Left hindlimb (tissue), 1 donor: ENCODE results near the gene ARHGEF16.

ENCODE experiments used
- DNase-seq: peaks from one replicate; pipeline ENCODE4 v3.0.0-alpha.2; 2018

Gene ARHGEF16

DNA sequence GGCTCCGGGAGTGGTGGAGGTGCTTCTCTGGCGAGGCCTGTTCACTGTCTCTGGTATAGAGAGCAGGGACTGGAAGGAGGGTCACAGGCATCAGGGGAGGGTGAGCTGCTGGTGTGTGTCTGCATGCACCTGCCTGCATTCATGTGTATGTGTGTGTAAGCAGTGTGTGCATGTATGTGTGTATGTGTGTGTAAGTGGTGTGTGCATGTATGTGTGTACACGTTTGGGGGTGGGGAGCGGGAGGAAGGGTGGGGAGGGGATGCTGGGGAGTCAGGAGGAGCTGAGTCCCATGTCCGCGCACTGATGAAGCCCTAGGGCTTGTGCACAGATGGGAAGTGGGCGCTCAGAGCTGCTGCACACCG is 49.0 kb downstream of the ARHGEF16 start:
- DNase-seq = no peak

DNA sequence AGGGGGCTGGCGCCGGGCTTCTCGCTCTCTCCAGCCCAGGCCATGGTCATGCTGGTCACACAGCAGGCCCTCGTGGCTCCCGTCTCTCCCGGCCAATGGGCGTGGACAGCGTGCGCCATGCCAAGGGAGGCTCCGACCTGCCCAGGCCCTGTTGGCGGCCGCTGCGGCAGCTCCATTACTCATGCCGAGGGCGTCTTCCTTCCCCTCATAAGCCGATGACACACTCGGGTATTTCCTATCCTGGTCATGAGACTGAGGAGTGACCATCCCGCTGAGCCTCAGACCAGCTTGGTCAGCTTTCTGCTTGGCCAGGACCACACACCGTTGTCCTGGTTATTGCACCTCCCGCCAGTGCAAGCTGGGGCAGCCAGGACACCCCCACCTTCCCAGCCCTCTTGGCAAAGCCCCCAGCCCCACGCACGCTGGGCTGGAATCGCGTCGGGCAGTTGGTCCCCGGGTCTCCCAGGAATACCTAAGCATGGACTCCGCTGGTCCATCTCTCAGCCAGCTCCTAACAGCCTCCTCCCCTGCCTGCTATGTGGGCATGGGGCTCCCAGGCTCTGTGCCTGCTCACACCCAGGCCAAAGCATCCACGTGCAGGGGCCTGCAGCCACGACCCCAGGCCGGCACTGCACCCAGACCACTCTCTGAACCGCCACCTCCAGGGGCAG is 49.8 kb downstream of the ARHGEF16 start:
- DNase-seq = no peak

DNA sequence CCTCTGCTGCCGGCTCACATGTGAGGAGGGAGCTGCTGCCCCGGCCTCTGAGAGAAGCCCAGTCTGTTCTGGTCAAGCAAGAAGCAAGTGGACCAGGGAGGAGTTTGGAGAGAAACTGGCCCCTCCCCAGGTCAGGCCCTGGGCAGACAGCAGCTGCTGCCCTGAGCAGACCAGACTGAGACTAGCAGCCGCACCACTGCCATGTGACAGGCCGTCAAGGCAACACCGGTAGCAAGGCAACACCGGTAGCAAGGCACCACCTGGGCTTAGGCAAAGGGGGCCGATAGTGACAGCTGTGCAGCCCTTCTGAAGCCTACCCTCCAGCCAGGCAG is 50.3 kb downstream of the ARHGEF16 start:
- no peak for DNase-seq

DNA sequence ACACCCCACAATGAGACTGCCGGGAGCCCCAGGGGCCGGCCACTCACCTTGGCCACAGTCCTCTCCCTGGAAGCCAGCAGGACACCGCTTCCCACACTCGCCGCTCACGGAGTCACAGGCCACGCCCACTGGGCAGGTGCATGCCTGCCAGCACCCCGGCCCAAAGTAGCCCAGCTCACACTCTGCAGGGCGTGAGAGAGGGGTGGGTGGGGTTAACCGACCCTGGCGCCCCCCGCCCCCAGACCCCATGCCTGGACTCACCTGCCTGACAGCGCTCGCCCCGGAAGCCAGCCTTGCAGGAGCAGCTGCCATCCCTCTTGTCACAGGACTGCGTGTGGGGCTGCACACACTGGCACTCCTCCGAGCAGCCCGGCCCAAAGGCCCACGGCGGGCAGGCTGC is 50.7 kb downstream of the ARHGEF16 start:
- no peak for DNase-seq

DNA sequence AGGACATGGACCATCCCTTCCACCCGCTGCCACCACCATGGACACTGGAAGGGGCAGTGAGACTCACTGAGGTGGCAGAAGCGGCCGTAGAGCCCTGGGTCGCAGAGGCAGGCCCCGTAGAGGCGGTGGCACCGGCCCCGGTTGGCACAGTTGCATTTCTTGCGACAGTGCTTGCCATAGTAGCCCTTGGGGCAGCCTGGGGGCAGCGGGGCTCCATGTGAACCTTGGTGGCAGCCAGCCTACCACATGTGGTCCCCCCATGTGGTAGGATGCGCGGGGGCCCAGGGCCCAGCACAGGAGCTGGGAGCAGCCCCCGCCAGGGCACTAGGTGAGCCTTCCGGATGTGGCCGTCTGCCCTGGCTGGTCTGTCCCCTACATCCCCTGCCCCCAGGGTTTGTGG is 51.6 kb downstream of the ARHGEF16 start:
- DNase-seq = no peak

DNA sequence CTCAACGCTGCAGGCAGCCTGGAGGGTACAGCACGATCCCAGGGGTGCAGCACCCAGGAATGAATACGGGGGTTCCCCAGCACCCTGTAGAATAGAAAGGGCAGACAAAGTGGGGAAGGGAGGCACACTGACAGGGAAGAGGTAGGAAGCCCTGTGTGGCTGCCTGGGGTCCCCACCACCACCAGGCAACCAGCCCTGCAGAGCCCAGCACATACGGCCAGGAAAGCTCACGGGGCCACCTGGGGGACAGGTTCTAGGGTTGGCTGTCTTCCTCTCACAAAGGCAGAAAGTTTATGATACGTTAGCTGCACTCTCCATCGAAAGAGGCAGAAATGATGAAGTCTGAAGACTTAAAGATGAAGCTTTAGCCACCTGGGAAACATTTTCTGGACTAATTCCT is 52.5 kb downstream of the ARHGEF16 start:
- DNase-seq = no peak

DNA sequence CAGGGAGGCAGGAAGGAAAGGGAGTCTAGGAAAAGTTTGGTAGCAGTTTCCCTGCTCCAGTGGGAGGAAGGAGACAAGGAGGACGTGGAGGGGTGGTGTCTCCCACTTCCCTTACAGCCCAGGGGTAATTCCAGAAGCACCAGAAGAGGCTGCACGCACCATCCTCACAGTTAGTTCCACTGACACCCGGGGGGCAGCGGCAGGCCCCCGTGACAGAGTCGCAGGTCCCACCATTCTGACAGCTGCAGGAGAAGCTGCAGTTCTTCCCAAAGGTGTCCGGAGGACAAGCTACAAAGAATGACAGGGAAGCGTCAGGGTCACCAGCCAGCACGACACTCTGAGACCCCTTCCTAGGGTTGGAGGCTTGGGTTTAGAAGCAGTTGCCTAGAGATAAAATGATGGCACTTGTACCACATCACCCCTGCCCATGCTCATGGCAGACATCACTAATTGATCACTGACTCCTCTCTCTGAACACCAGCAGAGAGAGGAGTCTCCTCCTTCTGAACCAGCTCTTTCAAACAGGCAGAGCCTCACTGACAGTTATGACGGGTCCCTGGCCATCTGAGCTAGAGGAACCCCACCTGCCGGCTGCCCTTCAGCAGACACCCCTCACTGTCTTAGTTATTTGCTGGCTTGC is 53.3 kb downstream of the ARHGEF16 start:
- no peak for DNase-seq

DNA sequence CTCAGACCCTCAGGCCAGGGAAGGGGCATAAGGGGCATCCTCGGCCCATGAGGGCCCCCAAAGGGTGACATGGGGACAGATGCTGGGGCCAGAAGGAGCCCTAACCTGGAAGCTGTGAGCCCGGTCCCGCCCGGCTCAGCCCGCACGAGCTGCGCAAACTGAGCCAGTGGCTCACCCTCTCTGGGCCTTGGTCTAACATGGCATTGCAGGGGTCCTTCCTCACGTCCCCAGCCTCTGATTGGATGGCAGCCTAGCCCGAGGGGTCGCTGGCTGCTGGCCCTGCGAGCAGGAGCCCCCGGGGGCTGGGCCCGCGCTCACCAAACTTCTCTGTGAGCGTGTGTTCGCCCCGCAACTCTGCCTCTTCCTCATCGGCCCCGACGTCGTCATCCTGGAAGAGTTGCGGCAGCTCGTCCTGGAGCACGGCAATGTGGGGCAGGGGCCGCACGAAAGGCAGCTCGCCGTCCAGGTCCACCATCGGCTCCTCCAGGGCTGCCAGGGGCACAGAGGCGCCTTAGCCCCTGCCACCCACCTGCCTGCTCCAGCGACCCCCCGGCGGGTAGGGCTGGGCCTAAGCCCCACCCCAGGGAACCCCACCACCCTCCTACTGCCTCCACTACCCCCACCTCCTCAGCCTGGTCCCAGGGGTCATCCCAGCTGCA is 54.4 kb downstream of the ARHGEF16 start:
- no peak for DNase-seq

DNA sequence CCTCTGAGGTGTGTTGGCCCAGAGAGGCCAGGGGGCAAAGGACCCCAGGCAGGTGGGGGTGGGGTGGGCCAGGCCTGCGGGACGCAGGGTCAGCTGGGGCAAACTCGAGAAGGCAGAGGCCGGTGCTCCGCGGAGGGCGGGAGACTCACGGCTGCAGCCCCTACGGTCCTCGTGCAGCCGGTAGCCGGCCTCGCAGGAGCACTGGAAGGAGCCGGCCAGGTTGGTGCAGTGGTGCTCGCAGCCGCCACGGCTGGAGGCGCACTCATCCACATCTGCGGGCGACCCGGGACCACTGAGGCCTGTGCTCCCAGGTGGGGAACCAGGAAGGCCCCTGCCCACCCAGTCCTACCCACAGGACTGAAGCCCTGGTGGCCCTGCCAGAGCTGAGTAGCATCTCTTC is 55.3 kb downstream of the ARHGEF16 start:
- DNase-seq = no peak

DNA sequence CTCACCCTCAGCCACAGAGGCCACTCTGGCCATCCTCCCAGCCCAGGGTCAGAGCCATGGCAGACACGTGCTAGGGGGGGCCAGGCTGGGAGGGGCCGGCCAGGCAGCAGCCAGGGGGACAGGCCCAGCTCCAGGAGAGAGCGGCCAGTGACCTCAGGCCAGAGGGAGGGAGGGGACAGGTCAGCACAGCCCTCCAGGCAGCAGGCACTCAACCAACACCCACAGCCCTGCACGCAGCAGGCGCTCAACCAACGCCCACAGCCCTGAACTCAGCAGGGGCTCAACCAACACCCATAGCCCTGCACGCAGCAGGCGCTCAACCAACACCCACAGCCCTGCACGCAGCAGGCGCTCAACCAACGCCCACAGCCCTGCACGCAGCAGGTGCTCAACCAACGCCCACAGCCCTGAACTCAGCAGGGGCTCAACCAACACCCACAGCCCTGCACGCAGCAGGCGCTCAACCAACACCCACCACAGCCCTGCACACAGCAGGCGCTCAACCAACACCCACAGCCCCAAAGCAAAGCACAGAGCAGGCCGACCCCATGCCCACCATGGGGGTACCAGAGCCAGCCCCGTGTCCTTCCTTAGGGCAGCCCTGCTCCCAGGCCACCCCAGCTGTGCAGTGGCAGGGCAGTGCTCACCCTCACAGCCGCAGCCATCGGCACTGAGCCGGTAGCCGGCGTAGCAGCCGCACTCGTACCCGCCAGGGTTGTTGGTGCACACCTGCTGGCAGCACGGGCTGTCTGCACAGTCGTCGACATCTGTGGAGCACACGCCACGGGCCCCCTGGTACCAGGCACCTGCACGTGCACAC is 55.9 kb downstream of the ARHGEF16 start:
- DNase-seq = no peak

DNA sequence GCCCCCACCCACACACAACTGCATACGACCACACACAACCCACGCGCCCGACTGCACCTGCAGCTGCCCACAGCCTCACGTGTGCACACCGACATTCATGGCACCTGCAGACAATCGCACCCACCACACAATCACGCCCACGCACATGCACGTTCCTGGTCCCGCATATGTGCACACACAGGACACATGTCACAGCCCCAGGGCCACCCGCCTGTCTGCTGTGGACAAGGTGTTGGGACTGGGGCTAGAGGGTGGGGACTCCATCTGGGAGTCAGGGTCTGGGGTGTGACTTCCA is 56.4 kb downstream of the ARHGEF16 start:
- DNase-seq = no peak

DNA sequence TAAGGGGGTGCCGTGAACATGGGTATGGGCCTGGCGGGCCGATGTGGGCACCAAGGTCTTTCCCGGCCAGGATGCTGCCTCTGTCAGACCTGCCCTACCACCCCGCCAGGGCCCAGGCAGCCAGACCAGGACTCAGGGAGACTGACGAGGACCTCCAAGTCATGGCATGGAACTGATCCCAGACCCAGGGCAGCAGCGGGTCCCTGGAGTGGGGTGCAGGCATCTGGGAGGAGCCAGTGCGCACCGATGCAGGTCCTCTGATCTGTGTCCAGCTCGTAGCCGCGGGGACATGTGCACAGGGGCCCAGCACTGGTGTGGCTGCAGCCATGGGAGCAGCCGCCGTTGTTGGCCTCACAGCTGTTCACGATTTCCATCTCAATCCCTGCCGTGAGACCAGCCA is 56.8 kb downstream of the ARHGEF16 start:
- no peak for DNase-seq

DNA sequence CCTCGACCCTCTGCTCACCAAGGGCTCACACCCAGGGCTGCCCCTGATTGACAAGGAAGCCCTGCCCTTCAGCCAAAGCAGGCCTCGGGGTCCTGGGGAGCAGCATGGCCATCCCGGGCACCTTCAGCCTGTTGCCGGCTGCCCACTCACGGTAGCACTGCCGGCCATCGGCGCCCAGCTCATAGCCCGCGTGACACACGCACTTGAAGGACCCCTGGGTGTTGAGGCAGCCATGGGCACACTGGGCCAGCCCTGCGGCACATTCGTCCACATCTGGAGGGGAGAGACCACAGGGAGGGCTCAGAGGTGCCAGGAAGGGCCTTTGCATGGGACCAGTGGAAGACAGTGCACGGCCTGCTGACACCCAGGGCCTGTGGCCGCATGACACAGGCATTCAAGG is 57.4 kb downstream of the ARHGEF16 start:
- DNase-seq = no peak

DNA sequence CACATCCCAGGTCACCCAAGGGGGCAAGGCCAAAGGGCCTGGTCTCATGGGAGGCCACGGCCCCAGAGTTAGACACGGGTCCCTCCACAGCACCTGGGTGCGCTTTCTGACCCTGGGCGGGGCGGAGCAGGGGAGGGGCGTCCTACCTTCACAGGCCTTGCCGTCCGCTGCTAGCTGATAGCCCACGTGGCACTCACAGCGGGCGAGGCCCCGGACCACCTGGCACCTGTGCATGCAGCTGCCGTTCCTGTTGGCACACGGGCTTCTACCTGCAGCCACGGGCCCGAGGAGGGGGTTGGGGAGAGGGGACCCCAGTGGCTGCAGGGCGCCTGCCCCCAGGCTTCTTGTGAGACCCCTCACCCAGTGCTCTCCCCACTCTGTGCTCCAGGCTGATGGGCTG is 59.9 kb downstream of the ARHGEF16 start:
- DNase-seq = no peak

DNA sequence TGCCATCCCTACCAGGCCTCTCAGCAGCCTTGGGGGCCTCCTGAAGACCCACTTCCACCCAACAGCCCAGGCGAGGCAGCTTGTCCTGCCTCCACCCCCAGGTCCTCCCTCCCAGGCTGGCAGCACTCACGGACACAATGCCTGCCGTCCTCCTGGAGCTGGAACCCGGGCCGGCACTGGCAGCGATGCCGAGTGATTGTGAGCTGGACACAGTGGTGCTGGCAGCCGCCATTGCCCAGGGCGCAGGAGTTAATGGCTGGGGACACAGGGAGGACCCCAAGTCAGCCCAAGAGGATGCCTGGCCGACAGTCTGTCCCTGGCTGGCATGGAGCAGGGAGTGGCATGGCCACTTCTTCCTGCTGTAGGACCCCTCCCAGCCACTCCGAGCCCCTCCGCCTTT is 60.8 kb downstream of the ARHGEF16 start:
- no peak for DNase-seq

DNA sequence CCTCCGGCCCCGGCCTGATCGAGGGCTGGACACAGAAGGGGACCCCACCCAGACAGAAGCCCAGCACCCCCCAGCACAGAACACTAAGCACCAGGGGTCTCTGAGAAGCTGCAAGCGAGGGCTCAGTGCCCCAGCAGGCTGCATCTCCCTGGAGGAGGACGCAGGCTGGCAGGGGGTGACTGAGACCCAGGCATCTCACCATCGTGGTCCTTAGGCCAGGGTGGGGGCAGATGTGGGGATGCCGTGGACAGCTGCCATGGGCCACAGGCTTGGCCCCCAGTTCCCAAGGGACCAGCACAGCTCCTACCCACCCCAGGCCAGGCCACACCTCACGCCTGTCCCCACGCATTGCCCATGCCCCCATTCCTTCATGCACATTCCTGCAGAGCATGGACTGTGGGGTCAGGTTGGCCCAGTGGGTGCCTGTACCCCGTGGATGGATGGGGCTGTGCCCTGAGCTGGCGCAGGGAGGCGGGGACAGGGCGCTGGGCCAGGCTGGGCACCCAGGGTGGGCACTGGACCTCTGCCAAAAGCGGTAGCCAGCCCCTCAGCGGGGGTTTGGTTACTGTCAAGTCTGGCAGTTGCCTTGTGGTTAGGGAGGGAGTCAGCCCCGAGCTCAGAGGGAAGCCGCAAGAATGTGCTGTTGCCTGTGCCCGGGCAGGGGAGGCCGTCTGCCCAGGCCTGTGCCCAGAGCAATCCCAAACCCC is 61.5 kb downstream of the ARHGEF16 start:
- no peak for DNase-seq

DNA sequence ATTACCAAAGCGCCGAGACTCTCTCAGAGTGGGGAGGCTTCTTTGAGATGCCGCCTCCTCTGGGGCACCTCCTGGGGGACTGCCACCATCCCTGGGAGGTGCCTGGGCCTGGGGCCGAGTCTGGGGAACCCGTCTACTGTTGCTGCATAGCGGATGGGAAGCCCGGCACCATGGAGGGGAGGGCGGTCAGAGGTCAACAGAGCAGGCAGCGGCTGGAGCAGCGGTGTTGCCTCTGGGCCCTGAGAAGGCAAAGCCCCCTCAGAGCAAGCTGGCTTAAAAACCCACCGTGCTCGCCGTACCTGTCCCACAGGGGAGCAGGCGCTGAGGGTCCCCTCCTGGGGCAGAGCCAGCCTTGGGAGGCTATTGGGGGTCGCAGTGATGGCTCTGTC is 62.0 kb downstream of the ARHGEF16 start:
- DNase-seq = no peak

DNA sequence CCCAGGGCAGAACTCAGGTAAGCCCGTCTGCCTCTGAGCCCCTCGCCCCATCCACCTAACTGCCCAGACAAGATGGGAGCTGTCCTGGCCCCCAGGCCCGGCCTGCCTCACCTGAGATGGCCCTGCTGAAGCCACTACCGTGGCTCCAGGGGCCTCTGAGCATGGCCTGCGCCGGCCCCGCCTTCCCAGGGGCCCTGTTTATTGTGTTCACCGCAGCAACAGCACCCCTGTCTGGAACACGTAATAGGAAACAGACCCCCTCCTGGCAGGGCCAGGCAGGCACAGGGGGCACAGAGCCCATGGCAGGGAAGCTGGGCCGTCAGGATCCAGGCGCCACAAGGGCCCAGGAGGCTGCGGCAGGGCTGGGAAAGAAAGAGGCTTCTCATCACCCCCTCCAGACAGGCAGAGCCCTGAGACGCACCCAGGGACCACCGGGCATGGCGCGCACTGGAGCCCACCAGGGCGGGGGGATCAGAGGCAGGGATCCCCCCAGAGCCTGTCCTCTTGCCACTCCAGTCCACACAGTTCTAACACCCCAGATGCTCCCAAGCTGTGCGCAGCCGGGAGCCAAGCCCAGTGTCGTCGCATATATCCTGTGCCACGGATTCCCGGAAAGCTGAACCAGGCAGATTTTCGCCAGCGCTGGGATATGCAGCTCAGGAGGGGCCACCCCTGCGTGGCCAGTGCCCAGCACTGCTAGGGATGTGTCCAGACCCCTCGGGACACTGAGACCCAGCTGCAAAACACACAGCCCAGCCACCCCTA is 62.6 kb downstream of the ARHGEF16 start:
- DNase-seq = no peak

DNA sequence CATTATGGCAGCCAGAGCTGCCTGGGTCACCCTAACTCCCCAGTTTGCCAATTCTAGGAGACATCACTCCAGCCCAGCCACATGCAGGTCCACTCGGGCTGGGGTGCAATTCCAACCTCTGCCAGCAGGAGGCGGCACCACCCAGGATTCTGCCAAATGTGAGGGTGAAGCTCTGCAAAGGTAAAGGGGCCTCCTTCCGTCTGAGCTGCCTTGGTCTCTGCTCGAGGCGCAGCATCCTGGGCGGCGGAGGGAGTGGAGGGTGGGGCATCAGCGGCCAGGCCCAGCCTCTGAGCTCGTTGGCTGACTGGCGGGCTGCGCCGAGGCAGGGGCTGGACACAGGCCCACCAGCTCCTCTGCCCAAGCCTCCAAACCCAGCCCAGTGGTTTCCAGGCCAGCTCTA is 63.8 kb downstream of the ARHGEF16 start:
- DNase-seq = no peak

DNA sequence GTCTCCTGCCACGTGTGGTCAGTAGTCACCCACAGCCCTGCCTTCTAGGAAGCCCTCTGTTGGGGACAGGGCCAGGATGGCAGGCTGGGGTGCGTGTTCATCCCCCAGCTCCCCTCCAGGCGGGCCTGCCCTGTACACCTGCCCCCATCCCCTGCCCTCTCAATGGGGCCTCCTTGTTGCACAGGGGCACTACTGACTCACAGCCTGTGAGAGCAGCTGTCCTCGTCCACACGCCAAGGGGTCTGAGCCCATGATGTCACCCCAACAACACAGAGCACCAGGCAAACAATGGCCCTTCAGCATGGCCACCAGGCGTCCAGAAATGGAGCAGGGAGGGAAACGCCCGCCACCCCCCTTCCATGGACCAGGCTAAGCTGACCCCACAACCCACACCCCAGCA is 64.3 kb downstream of the ARHGEF16 start:
- DNase-seq = no peak

DNA sequence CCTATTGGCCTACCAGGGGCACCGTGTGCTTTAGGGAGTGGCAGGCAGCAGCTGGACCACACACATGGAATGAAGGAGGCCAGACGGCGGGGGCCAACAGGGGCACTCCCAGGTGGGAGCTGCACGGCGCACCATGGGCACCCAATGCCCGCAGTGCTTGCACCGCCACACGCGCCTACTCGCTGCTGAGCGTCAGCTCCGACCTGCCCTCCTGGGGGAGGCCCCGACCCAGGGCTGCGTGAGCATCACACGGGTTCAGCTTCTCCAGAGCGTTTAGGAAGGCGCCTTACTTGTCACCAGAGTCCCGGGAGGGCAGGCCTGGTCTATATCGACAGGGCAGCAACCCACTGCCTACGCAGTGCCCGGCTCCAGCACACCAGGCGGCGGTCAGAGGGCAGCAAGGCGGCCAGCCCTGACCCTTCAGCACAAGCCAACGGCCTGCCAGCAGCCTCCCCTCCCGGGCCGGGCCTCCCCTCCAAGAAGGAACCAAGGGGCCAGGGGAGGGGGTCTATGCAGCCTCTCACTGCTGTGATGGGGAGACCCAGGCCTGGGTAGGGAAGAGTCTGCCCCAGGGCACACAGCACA is 64.9 kb downstream of the ARHGEF16 start:
- DNase-seq = no peak
